Measurements from ENCODE around the gene TMEM165.

The TMEM165 gene

GRCh38 chr4:55382488-55383003, 13.2 kb upstream of the TMEM165 start:
- no peak for DNase-seq (ENCODE audit: low read depth)
- no peak overlapping the region for H3K4me3 ChIP-seq (ENCODE audit: low read depth, low read length)
- TF ChIP-seq, protein P1, sequence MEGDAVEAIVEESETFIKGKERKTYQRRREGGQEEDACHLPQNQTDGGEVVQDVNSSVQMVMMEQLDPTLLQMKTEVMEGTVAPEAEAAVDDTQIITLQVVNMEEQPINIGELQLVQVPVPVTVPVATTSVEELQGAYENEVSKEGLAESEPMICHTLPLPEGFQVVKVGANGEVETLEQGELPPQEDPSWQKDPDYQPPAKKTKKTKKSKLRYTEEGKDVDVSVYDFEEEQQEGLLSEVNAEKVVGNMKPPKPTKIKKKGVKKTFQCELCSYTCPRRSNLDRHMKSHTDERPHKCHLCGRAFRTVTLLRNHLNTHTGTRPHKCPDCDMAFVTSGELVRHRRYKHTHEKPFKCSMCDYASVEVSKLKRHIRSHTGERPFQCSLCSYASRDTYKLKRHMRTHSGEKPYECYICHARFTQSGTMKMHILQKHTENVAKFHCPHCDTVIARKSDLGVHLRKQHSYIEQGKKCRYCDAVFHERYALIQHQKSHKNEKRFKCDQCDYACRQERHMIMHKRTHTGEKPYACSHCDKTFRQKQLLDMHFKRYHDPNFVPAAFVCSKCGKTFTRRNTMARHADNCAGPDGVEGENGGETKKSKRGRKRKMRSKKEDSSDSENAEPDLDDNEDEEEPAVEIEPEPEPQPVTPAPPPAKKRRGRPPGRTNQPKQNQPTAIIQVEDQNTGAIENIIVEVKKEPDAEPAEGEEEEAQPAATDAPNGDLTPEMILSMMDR (IDR thresholded peaks at IDR 0.05; ENCODE audit: low read depth, low read length, missing control alignments), result no peak

DNA sequence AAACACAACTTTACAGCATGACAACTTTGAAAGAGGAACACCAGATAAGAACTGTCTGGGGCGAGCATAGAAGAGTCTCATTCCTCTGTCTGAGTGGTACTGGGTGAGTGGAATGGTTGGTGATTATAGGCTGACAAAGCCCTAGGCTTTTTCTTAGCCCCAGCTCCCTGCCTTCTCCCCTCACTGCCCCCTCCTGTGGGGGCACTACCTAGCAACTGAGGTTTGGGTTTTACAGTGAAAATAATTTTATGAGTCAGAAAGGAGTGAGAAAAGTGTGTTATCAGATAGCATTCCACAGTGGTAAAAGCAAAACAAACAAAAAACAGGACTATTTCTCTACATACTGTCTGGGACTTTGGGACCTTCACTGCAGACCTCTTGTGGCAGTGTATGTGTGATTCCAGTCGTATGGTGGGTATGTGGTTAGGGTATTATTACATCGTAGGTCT, 10.5 kb upstream of the TMEM165 start:
- no peak for DNase-seq (ENCODE audit: low read depth)
- H3K4me3 ChIP-seq (ENCODE audit: low read depth, low read length), result no peak overlapping the region
- TF ChIP-seq, protein P1 (IDR thresholded peaks at IDR 0.05; ENCODE audit: low read depth, low read length, missing control alignments), result no peak

- TF ChIP-seq, protein P1 (IDR thresholded peaks at IDR 0.05; ENCODE audit: low read depth, low read length, missing control alignments), result no peak
- no peak for DNase-seq (ENCODE audit: low read depth)
Measured at GRCh38 chr4:55386073-55386472, 9.7 kb upstream of the TMEM165 start.

GRCh38 chr4:55386840-55387239, 8.9 kb upstream of the TMEM165 start:
- no peak overlapping the region for H3K4me3 ChIP-seq (ENCODE audit: low read depth, low read length)
- DNase-seq (ENCODE audit: low read depth), result no peak
- TF ChIP-seq, protein P1 (IDR thresholded peaks at IDR 0.05; ENCODE audit: low read depth, low read length, missing control alignments), result no peak

More at GRCh38 chr4:55386073-55386472, 9.7 kb upstream of the TMEM165 start:
- H3K4me3 ChIP-seq (ENCODE audit: low read depth, low read length), result no peak overlapping the region

DNA sequence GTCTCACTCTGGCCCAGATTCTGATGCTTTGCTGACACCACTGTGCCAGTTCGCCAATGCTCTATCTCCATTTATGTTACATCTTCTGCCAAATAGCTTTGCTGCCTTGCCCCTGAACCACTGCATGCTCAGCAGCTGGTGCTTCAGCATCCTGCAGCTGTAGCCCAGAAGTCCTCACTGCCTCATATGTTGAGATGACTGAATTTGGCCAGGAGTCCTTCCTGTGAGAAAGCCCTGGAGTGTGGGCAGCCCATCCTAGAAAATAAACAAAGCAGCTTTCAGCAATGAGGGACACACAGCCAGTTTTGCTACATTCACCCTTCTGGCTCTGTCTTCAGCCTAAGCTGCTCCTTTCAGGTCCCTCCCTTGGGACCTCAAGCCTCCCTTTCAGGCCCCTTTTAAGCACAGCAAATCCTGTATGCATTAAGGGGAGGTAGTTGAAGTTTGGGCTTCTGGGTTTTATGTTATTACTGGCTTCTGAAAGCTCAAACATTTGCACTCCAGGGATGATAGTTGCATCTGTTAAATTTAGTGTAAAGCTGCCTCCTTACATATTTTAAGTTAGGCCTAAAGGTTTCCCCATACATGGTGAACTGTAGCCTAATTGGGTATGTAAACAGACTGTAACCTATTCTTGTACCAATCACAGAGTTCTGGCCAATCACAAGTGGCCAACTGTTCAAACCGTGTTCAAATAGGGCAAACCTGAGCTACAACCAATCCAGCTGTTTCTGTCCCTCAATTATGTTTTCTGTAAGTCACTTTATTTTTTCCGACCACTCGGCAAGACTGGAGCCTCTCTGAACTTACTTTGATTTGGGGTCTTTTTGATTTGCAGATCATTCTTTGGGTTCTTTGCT, 2.1 kb upstream of the TMEM165 start:
- DNase-seq (ENCODE audit: low read depth), result no peak
- H3K4me3 ChIP-seq (ENCODE audit: low read depth, low read length), result no peak overlapping the region
- TF ChIP-seq, protein P1 (IDR thresholded peaks at IDR 0.05; ENCODE audit: low read depth, low read length, missing control alignments), result no peak

- DNase-seq (ENCODE audit: low read depth), result no peak
Measured at GRCh38 chr4:55395218-55395528, 584 bp upstream of the TMEM165 start.

More at GRCh38 chr4:55395218-55395528, 584 bp upstream of the TMEM165 start:
- TF ChIP-seq, protein P1 (IDR thresholded peaks at IDR 0.05; ENCODE audit: low read depth, low read length, missing control alignments), result no peak
- H3K4me3 ChIP-seq (ENCODE audit: low read depth, low read length), result peak overlapping the region; percentile 92

Data from GM12864 (cell line).